Hematopoietic multipotent progenitor cell treated with erythropoietin and hydrocortisone succinate and interleukin-3 and kit ligand, for 6 days (in vitro differentiated cells): ENCODE results near the gene SPTLC1.
A peak's percentile ranks its signal among the peaks of the same experiment; 100 is the strongest.

ENCODE experiments used
- DNase-seq: peaks from one replicate; pipeline ENCODE4 v3.0.0-alpha.2; 2015

SPTLC1 gene

GRCh38 chr9:92071634-92072033 lies 43.6 kb downstream of the SPTLC1 start:
- DNase-seq: peak; percentile 13

DNA sequence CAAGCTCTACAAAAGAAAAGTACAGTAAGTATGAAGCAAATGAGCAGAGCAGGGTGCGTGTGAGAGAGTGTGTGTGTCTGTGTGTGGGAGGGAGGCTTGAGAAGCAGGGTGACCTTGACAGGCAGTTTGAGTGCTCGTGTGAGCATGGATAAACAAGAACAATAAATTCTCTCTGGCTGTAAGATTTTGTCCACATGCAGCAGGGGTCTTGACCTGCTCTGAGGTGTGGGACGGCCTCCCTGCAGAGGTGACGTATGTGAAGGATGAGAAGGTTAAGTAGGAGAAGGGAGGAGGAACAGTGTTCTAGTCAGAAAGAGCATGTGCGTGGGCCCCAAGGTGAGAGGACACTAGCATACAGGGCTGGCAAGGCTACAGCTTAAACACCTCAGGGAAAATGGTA lies 49.0 kb downstream of the SPTLC1 start:
- DNase-seq: no peak

GRCh38 chr9:92064711-92065110 lies 50.5 kb downstream of the SPTLC1 start:
- no peak for DNase-seq

GRCh38 chr9:92061184-92061583 lies 54.0 kb downstream of the SPTLC1 start:
- DNase-seq: no peak

GRCh38 chr9:92059661-92060060 lies 55.6 kb downstream of the SPTLC1 start:
- DNase-seq: no peak

DNA sequence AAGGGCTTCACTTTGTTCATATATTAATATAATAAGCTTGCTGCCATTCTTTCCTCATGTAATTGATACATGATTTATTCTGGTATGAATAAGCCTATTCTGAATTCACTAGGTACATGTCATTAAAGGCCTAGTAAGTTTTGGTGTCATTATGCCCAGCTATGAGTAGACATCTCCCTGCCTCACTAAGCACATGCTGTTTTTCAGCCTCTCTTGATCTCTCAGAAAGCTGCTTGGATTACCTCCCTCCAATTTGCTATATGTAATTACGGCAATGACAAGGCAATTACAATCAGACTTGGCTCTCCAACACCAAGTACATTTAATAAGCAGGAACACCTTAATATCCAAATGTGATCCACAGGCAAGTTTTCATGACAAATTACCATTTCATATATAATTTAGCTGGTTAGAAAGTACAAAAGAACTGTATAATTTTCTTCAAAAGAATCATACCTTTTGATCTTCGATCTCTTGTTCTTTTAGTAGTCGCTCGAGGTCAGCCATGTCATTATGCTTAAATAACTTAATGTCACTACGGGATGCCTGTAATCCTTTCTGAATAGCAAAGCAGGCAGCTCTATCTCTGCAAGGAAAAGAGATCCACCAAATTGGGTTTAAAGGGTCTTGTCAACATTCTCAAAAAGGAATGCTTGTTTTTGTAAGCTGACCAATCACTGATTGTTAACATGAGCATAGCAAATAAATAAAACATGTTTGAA lies 56.3 kb downstream of the SPTLC1 start:
- no peak for DNase-seq

DNA sequence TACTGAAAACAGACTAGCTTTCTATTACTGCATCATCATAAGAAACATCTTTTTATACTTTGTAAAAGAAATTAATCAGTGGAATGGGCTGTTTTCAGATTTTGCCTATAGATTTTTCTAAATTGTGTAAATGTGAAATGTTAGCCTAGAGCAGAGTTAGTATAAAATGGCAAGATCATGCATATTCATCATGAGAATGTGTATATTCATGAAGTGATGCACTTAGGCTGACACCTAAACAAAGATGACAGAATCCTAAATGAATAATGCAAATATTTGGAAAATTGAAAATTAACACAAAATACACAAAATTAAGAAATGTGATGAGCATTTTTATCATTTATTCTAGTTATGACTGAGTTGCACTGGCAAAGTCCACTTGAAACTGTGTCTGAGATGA lies 57.2 kb downstream of the SPTLC1 start:
- no peak for DNase-seq

DNA sequence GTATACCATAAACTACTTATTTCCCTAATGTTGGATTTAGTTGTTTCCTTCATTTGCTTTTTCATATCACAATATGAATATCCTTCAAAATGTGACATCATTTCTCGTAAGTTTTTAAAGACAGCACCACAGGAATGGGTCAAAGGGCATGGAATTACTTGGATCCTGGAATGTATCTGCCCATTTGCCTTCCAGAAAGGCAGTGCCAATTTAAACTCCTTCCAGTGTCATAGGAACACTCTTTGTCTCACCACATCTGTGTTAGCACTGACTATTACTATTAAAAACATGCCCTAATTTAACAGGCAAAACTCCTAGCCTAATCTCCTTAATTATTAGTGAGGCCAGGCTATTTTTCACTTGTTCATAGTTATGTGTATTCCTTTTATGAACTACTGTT lies 58.0 kb downstream of the SPTLC1 start:
- DNase-seq: no peak

GRCh38 chr9:92055624-92056023 lies 59.6 kb downstream of the SPTLC1 start:
- no peak for DNase-seq

GRCh38 chr9:92048924-92049625 lies 66.1 kb downstream of the SPTLC1 start:
- DNase-seq: no peak

DNA sequence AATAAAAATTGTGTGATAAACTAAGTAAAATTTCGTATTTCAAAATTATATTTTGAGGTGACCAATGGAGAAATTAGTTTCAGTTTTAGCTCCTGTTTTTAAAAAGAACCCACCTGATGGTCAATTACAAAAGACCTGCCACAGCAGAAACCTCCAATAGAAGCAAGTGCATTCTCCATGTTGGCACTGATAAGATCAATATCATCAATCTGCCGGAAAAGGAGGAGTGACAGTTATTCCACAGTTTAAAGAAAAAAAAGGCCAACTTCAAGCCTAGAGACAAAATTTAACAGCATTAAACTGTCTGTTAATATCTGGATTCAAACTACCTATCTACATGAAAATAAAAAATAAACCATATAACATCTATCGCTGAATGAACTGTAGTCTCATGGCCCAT lies 67.7 kb downstream of the SPTLC1 start:
- no peak for DNase-seq

GRCh38 chr9:92046676-92047075 lies 68.5 kb downstream of the SPTLC1 start:
- no peak for DNase-seq

DNA sequence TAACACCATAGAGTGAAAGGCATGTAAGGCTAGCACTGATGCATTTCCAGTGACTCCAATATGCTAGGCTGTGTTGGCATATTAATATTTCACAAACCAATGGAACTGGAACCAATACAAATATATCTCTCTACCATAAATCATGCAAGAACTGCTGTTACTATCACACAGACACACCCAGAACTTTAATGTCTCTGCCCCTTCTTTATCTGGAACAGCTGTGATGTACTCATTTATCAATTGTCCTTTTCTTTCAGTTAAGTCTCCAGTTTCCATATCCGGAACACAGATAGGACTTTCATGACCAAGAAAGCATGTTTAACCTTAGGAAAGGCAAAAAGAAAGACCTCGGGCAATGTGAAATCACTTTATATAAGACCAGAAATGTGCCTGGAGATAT lies 70.3 kb downstream of the SPTLC1 start:
- DNase-seq: peak; percentile 91

- DNase-seq: no peak
Observed at GRCh38 chr9:92043002-92043401, 72.2 kb downstream of the SPTLC1 start.

DNA sequence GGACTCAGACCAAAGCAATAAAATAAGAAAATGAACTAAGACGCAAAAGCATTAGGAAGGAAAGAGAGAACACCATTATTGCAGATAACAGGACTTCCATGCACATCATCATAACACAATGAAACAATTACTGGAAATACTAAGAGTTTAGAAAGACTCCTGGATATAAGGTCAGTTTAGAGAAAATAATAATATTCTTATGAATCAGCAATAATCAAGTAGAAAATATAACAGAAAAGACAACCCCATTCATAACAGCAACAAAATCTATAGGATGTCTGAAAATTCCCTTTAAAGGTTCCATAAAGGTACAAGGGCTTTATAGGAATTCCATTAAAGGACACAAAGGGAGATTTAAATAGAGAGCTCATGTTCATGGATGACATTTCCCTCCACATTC lies 73.0 kb downstream of the SPTLC1 start:
- DNase-seq: no peak

DNA sequence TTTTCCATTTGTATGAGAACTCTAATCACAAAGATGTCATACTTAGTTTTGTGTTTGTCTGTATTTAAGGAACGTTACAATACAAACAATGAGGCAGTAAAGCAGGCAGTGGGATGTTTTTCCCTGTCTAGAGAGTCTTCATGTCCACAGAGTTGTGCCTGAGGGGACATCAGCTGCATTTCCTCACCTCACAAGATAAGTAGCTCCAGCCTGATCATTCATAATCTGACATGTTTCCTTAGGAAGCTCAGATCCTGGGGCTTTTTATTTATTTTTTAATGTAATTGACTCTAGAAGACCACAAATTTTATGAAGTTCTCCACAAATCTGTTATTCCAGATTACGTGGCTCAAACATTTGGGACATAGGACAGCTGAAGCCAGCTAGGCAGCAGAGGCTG lies 78.5 kb downstream of the SPTLC1 start:
- no peak for DNase-seq

DNA sequence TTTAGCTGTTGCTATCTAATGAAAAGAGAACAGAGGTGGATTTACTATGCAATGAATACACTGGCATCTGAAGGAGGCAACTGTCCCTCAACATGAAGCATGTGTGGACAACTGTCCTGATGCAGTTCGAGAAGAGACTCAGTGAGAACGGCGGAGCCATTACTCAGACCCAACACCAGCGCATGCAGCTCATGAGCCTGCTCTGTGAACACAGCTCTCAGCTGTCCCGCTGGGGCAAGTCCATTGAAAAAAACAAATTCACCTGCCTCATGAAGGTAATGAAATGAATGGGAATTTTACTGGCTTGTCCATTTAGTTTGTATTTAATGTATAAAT lies 78.8 kb downstream of the SPTLC1 start:
- DNase-seq: no peak

DNA sequence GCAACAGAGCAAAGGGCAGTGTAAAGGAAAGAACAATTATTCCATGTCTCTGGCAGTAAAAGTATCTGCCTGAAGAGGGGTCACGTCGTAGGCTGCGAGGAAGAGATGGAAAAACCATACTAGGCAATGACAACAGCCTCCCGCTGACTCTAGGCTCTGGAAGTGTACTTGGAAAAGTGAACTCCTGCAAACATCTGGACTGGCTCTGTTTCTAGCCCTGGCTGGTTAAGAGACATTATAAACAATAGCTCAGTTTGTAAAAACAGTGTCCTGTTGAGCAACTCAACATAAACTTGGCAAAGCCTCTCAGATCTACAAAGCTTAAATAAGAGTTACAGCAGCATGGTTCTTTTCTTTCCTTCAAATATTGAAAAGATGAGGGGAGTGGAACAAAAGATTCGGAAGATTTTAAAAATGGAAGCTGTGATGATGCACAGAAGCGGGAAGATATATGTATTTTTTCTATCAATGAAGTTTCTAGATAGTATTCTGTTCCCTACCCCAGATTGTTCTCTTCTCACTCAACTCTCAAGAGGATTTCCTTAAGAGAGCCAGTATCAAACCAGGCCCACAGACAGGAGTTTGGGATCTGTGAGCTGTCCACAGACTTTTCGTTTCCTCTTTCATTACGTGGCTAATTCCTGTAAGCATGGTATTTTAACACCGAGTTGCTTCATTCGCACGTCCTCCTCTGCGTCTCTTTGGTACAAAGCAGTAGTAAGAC lies 79.4 kb downstream of the SPTLC1 start:
- no peak for DNase-seq

DNA sequence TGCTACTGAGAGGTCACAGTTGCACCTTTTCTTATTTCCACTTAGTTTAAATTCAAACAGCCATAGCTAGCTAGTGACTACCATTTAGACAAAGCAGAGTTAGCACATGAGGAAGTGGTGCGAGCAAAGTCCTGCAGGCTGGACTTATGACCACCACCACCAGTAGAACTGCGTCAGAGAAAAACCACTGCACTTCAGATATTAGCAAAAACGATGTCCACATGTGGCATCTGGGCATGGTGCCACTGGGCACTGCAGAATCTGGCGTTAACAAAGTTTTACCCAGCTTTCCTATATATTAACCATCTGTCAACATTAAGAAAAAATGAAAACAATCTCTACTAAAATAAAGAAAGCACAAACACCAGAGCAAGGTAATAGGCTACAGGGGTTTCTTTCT lies 80.1 kb downstream of the SPTLC1 start:
- no peak for DNase-seq

GRCh38 chr9:92033991-92034390 lies 81.2 kb downstream of the SPTLC1 start:
- no peak for DNase-seq

DNA sequence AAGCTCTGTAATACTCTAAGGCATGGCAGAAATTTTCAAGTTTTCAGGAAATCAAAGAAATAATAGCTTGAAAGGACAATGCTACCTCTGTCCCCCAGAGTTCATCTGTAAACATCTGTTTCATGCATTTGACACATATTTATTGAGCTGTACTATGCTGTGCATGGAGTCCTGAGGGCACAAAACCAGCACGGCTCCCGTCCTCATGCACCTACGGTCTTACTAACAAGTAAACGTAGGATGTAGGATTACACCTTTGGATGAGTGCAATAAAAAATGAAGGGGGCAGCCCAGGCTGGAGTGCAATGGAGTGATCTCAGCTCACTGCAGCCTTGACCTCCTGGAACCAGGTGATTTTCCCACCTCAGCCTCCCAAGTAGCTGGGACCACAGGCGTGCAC lies 81.9 kb downstream of the SPTLC1 start:
- no peak for DNase-seq

DNA sequence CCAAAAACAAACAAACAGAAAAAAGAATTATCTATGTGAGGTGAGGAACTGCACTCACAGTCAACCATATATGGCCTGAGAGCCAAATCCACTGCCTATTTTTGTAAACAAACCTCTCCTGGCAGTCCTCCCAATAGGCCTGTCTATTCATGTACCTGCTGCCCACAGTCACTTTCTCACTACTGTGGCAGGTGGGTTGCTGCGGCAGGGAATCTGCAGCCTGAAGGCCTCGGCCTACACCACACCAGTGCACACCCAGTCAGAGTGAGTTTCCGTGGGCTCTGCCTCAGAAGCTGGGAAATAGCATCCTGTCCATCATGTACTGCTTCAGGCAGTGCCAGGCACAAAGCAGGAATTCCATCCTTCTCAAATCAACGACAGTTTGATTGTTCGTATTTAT lies 82.3 kb downstream of the SPTLC1 start:
- DNase-seq: no peak

DNA sequence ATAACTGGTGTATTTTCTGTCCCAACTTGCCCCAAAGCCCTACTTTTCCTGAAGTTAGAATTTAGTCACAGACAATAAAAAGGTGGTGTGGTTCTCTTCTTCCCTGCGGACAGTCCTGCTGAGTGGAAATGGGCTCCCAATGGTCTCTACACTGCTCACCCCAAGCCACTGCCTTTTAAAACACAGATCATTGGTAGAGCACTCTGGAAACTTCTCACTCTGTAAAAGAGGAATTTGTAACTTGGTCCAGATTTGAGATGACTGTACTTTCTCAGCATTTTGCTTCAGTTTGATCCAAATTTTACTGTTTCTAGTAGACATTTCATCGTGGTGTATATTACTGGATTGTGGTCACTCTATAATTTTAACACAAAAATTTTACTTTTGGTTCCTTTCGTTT lies 84.8 kb downstream of the SPTLC1 start:
- no peak for DNase-seq

GRCh38 chr9:92029553-92029952 lies 85.7 kb downstream of the SPTLC1 start:
- DNase-seq: no peak
